HL-60 (cell line): ENCODE results near the gene RUNX2.

Source experiments
- DNase-seq, 2 experiments: peaks; one replicate each; pipeline ENCODE4 v3.0.0-alpha.2; 2010 to 2020; ENCODE audit warnings: low read depth in 1 of 2, low spot score in 1 of 2
- H3K27ac ChIP-seq: fragments of 250-450 bp; sonication (Bioruptor Pico); replicated peaks from 2 replicates; pipeline ENCODE4 v1.5.1; 2020; ENCODE audit warnings: mild to moderate bottlenecking, moderate library complexity
- H3K27me3 ChIP-seq: fragments of 250-450 bp; sonication (Bioruptor Pico); 2 replicates; pipeline ENCODE4 v1.5.1; 2021; ENCODE audit warnings: mild to moderate bottlenecking, moderate library complexity; ENCODE audit not compliant: insufficient read depth, poor library complexity, severe bottlenecking
- H3K4me3 ChIP-seq: replicated peaks from 2 replicates; pipeline ENCODE4 v1.5.1; 2011; ENCODE audit warnings: mild to moderate bottlenecking, control low read depth, low read length; ENCODE audit not compliant: insufficient read depth
- GABPA ChIP-seq: IDR thresholded peaks from 2 replicates; pipeline ENCODE4 v1.6.1; 2012; ENCODE audit warnings: low read depth
- POLR2AphosphoS5 ChIP-seq: IDR thresholded peaks from 2 replicates; pipeline ENCODE4 v1.6.1; 2012; ENCODE audit warnings: low read depth
- SPI1 ChIP-seq: IDR thresholded peaks from 2 replicates; pipeline ENCODE4 v1.6.1; 2012; ENCODE audit warnings: low read depth, mild to moderate bottlenecking, borderline replicate concordance
- TF ChIP-seq, protein P1 (sequence below): IDR thresholded peaks from one replicate; pipeline ENCODE4 v1.5.1; 2011; ENCODE audit warnings: low read length, control low read depth, inconsistent platforms; ENCODE audit not compliant: insufficient read depth
- TF ChIP-seq, protein P2 (sequence below): IDR thresholded peaks from 2 replicates; pipeline ENCODE4 v1.6.1; 2012; ENCODE audit warnings: low read depth; ENCODE audit not compliant: insufficient replicate concordance

The RUNX2 gene

DNA sequence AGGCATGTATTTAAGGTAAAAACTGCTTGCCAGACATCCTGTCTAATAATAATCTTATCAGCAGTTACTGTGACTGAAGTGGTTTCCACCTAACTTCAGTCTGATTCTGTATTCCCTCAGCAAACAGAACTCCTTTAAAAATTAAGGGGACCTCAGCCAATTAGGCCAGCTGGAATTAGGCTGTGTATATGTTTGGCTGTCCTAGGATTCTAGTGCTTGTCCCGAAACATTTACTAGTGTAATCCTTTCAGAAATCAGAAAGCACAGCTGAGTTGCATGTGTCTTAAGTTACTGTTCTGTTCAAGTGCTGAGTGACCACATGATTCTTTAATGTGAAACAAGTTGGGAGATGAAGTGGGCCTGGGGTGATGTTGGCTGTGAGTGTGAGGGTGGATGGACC, 170.5 kb downstream of the RUNX2 start:
- no peak for DNase-seq
- TF ChIP-seq POLR2AphosphoS5 (no peak), GABPA (no peak), SPI1 (no peak)
- TF ChIP-seq, protein P1, sequence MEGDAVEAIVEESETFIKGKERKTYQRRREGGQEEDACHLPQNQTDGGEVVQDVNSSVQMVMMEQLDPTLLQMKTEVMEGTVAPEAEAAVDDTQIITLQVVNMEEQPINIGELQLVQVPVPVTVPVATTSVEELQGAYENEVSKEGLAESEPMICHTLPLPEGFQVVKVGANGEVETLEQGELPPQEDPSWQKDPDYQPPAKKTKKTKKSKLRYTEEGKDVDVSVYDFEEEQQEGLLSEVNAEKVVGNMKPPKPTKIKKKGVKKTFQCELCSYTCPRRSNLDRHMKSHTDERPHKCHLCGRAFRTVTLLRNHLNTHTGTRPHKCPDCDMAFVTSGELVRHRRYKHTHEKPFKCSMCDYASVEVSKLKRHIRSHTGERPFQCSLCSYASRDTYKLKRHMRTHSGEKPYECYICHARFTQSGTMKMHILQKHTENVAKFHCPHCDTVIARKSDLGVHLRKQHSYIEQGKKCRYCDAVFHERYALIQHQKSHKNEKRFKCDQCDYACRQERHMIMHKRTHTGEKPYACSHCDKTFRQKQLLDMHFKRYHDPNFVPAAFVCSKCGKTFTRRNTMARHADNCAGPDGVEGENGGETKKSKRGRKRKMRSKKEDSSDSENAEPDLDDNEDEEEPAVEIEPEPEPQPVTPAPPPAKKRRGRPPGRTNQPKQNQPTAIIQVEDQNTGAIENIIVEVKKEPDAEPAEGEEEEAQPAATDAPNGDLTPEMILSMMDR: no peak
- TF ChIP-seq, protein P2, sequence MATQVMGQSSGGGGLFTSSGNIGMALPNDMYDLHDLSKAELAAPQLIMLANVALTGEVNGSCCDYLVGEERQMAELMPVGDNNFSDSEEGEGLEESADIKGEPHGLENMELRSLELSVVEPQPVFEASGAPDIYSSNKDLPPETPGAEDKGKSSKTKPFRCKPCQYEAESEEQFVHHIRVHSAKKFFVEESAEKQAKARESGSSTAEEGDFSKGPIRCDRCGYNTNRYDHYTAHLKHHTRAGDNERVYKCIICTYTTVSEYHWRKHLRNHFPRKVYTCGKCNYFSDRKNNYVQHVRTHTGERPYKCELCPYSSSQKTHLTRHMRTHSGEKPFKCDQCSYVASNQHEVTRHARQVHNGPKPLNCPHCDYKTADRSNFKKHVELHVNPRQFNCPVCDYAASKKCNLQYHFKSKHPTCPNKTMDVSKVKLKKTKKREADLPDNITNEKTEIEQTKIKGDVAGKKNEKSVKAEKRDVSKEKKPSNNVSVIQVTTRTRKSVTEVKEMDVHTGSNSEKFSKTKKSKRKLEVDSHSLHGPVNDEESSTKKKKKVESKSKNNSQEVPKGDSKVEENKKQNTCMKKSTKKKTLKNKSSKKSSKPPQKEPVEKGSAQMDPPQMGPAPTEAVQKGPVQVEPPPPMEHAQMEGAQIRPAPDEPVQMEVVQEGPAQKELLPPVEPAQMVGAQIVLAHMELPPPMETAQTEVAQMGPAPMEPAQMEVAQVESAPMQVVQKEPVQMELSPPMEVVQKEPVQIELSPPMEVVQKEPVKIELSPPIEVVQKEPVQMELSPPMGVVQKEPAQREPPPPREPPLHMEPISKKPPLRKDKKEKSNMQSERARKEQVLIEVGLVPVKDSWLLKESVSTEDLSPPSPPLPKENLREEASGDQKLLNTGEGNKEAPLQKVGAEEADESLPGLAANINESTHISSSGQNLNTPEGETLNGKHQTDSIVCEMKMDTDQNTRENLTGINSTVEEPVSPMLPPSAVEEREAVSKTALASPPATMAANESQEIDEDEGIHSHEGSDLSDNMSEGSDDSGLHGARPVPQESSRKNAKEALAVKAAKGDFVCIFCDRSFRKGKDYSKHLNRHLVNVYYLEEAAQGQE: no peak
- H3K4me3 ChIP-seq: no peak overlapping the region
- no peaks in the 10 kb centered on the region for H3K27me3 ChIP-seq
- H3K27ac ChIP-seq: no peak overlapping the region

DNA sequence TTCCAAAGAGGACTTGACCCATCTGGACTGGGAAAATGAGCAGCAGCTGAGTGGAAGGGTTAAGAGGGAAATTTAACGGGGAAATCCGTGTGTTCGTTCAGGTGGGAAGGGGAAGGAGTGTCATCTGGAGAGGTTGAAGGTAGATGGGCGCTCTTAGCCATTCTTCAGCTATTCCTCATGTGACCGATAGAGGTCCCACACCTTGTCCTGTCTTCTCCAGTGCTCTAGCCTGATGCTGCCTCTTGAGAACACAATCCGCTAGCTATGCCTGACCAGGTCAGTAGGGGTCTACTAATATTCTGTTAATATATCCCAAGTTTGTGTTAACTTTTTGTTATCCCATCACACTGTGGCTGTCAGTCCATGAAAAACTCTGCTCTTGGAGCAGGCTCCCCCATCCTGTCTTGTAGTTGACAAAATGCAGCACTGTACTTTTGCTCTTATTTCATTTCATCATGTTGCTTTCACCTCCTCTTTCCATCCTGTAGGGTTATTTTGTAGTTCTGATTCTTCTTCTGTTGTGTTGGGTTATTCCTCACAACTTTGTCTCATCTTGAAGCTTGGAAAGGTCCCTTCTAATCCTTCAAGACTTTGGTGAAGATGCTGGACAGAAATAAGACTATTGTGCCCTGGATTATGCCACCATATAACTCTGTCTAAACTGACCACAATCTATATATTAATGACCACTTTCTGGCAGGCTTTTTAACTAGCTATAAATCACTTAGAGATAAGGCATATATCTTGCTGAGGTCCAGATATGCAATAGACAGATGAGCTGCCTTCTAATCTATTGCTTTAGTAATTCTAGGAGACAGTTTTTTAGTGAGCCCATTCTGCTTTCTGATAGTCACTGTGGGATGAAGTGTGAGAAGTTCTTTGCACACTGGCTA, 173.0 kb downstream of the RUNX2 start:
- DNase-seq: no peak
- H3K4me3 ChIP-seq: no peak overlapping the region
- no peaks in the 10 kb centered on the region for H3K27me3 ChIP-seq
- no peak overlapping the region for H3K27ac ChIP-seq
- TF ChIP-seq POLR2AphosphoS5 (no peak), GABPA (no peak), SPI1 (no peak)
- TF ChIP-seq, protein P2: no peak
- TF ChIP-seq, protein P1: no peak

DNA sequence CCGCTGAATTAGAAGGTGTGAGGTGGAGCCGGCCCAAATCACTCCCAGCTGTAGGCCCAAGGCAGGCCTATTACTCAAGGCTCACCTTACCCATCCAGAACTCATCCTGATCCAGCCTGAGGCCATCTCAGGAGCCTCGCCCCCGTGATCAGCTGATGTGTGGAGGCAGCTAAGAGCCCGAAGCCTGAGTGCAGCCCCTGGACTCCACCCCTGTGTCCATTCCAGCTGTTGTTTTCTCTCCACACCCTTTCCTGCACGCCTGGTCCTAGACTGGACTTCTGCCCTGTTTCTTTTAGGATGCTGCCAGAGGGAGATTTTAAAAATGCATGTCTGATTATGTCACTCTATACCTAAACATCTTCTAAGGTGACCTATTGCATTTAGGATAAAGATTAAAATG, 174.3 kb downstream of the RUNX2 start:
- TF ChIP-seq POLR2AphosphoS5 (no peak), GABPA (no peak), SPI1 (no peak)
- TF ChIP-seq, protein P1: no peak
- TF ChIP-seq, protein P2: no peak
- DNase-seq: no peak

More for the DNA sequence above, 174.3 kb downstream of the RUNX2 start:
- Histone ChIP-seq H3K4me3 (no peak overlapping the region), H3K27me3 (no peaks in the 10 kb centered on the region), H3K27ac (no peak overlapping the region)
